ENCODE results near the gene RTEL1. TPM values are rescaled to one million over a fixed set of nuclear protein-coding genes. Genes with fewer than 3 reads are reported as not detected.

RTEL1 gene
- total and polyA plus RNA-seq, 2 donors (not counting 1 experiment from before 2014, with no cell fraction given) = 15.1 to 32.6 TPM

GRCh38 chr20:63689046-63690002, 31.2 kb downstream of the RTEL1 start:
- Histone ChIP-seq H3K79me2 (ENCODE audit: control insufficient read depth, insufficient read depth, low read length) (no peaks in the 10 kb centered on the region), H3K27ac (ENCODE audit: low read length in 2 of 2) (no peak overlapping the region), H3K36me3 (replicated peaks in 1 of 2; ENCODE audit: control extremely low read depth in 1 of 2, control insufficient read depth in 1 of 2, extremely low read depth in 1 of 2, insufficient read depth in 2 of 2, low read length in 1 of 2) (no peaks in the 10 kb centered on the region), H2AFZ (ENCODE audit: insufficient read depth, low read depth, low read length, poor library complexity, severe bottlenecking) (no peak overlapping the region), H3K9ac (ENCODE audit: low read length) (no peak overlapping the region), H3K4me3 (ENCODE audit: control extremely low read depth in 1 of 5, extremely low read depth in 1 of 5, insufficient read depth in 1 of 5, low read depth in 2 of 5, low read length in 4 of 5) (no peak overlapping the region), H3K4me1 (ENCODE audit: control insufficient read depth in 2 of 2, insufficient read depth in 2 of 2, low read length in 2 of 2) (peaks cover 0 to 14% of the 10 kb centered on the region in 2 donors), H3K4me2 (replicated peaks; ENCODE audit: low read depth, low read length, poor library complexity, severe bottlenecking) (no peak overlapping the region), H4K20me1 (ENCODE audit: control insufficient read depth, insufficient read depth, low read length, poor library complexity, severe bottlenecking) (no peaks in the 10 kb centered on the region), H3K9me3 (ENCODE audit: control extremely low read depth in 1 of 3, control insufficient read depth in 2 of 3, insufficient read depth in 1 of 3, low read length in 2 of 3) (peaks cover 0 to 3% (median 0%) of the 10 kb centered on the region in 3 donors), H3K27me3 (replicated peaks in 1 of 4; ENCODE audit: control extremely low read depth in 1 of 4, control insufficient read depth in 3 of 4, insufficient read depth in 4 of 4, low read length in 3 of 4) (peaks cover 0 to 2% (median 0%) of the 10 kb centered on the region in 4 experiments)
- ChIA-PET POLR2A (no interaction called here), CTCF (no interaction called here)
- intact Hi-C loops (cut with micrococcal nuclease) = no loop called here
- ATAC-seq (ENCODE audit: low read depth) = no peak
- H3K27me3 Mint-ChIP-seq = no peaks in the 10 kb centered on the region
- no peak overlapping the region for H3K4me3 Mint-ChIP-seq
- WGBS (ENCODE audit: insufficient coverage) = 94% methylated on average over 40 of the region's 44 CpGs
- no peaks in the 10 kb centered on the region for H3K9me3 Mint-ChIP-seq (ENCODE audit: insufficient read depth)
- DNase-seq = no peak
- H3K27ac Mint-ChIP-seq = no peak overlapping the region
- H3K4me1 Mint-ChIP-seq = peaks cover 3% of the 10 kb centered on the region
- TF ChIP-seq EZH2 (IDR thresholded peaks at IDR 0.05; ENCODE audit: borderline replicate concordance, insufficient read depth, low read depth, low read length, poor library complexity, severe bottlenecking) (no peak), CTCF (IDR thresholded peaks at IDR 0.05) (no peak)
